Kidney epithelial cell (primary cell): ENCODE data around the gene RSAD2. TPM values are rescaled to one million over a fixed set of nuclear protein-coding genes. Genes with fewer than 3 reads are reported as not detected.

ENCODE experiments used
- DNase-seq: peaks from one replicate; pipeline ENCODE4 v3.0.0-alpha.2; 2010; ENCODE audit warnings: low read depth
- H3K27me3 ChIP-seq: 2 replicates; pipeline ENCODE4 v1.6.0; 2011; ENCODE audit warnings: low read length; ENCODE audit not compliant: control insufficient read depth, insufficient read depth
- H3K36me3 ChIP-seq: 2 replicates; pipeline ENCODE4 v1.5.1; 2011; ENCODE audit warnings: low read length; ENCODE audit not compliant: control insufficient read depth, insufficient read depth
- H3K4me3 ChIP-seq: 2 replicates; pipeline ENCODE4 v1.5.1; 2011; ENCODE audit warnings: low read depth, mild to moderate bottlenecking, control low read depth, low read length
- total RNA-seq: library from RNA; depleted of rRNA; stranded (reverse); fragments of >200 nt; gene quantifications from 2 replicates; pipeline ENCODE4 v1.2.3, GENCODE V29; 2015
- TF ChIP-seq, protein P1 (sequence below): IDR thresholded peaks from 2 replicates; pipeline ENCODE4 v1.5.1; 2011; ENCODE audit warnings: mild to moderate bottlenecking, moderate library complexity, low read length, control low read depth, inconsistent platforms; ENCODE audit not compliant: insufficient read depth, poor library complexity, severe bottlenecking

RSAD2 gene
- total RNA-seq, 1 donor from 2014 or later = 3.6 TPM

DNA sequence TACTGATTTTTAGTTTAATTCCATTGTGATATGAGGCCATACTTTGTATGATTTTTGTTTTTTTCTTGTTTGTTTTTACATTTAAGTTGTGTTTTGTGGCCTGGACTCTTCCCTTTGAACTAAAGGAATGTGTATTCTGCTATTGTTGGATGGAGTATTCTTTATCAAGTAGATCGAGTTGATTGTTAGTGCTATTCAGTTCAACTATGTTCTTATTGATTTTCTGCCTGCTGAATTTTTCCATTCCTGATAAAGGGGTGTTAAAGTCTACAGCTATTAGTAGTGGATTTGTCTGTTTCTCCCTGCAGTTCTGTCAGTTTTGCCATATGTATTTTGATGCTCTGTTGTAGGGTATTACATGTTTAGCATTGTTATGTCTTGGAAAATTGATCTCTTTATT lies 54.2 kb downstream of the RSAD2 start:
- H3K36me3 ChIP-seq = no peaks in the 10 kb centered on the region
- H3K4me3 ChIP-seq = no peak overlapping the region
- TF ChIP-seq, protein P1, sequence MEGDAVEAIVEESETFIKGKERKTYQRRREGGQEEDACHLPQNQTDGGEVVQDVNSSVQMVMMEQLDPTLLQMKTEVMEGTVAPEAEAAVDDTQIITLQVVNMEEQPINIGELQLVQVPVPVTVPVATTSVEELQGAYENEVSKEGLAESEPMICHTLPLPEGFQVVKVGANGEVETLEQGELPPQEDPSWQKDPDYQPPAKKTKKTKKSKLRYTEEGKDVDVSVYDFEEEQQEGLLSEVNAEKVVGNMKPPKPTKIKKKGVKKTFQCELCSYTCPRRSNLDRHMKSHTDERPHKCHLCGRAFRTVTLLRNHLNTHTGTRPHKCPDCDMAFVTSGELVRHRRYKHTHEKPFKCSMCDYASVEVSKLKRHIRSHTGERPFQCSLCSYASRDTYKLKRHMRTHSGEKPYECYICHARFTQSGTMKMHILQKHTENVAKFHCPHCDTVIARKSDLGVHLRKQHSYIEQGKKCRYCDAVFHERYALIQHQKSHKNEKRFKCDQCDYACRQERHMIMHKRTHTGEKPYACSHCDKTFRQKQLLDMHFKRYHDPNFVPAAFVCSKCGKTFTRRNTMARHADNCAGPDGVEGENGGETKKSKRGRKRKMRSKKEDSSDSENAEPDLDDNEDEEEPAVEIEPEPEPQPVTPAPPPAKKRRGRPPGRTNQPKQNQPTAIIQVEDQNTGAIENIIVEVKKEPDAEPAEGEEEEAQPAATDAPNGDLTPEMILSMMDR = no peak
- DNase-seq = no peak
- no peaks in the 10 kb centered on the region for H3K27me3 ChIP-seq

DNA sequence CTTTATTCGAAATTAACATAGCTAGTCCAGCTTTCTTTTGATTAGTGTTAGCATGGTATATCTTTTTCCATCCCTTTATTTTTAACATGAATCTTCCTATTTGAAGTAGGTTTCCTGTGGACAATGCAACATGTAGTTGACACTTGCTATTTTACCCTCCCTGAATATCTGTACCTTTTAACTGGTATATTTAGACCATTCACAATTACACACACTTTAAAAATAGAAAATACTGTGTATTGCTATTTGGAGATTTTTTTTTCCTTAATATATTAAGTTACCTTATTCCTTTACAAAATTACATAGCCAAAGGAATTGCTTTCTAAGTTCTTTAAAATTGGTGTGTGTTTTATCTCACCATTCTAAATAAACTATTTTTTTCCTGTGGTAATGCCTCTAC lies 54.6 kb downstream of the RSAD2 start:
- H3K4me3 ChIP-seq = no peak overlapping the region
- TF ChIP-seq, protein P1 = no peak
- no peak for DNase-seq
- no peaks in the 10 kb centered on the region for H3K27me3 ChIP-seq
- no peaks in the 10 kb centered on the region for H3K36me3 ChIP-seq

DNA sequence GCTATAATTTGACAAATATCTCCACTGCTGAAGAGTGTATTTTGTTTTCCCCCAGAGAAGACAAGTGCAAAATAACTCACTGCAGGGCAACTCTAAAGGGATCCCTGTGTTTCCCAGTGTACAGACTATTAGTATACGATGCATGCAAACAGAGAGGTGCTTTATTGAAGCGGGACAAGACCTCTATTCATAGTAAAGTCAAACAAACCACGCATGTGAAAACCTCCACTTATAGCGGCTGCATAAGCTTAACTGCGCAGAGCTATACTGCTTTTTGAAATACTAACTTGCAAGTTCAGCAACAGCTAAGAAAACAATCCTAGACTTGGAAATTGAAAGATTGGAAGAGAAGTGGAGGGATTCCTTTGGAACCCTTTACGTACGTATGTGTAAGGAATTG lies 55.3 kb downstream of the RSAD2 start:
- Histone ChIP-seq H3K36me3 (no peaks in the 10 kb centered on the region), H3K4me3 (no peak overlapping the region)
- TF ChIP-seq, protein P1 = no peak

DNA sequence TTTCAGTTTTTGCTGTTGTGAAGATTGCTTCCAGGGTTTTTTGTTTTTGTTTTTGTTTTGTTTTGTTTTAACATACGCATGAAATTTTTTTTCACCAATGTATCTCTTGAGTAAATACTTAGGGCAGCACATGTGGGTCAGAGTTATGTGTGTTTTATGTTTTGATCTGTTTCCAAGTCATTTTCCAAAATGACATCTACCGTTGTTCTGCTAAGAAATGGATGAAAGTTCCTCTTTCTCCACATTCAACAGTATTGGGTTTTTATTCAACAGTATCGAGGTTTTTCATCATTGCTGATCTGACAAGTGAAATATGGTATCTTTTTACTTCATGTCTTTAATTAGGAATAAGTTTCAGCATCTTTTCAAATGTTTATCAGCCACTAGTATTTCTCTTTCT lies 56.3 kb downstream of the RSAD2 start:
- H3K27me3 ChIP-seq = no peaks in the 10 kb centered on the region
- DNase-seq = no peak
- TF ChIP-seq, protein P1 = no peak

More for the DNA sequence above, 55.3 kb downstream of the RSAD2 start:
- H3K27me3 ChIP-seq = no peaks in the 10 kb centered on the region
- DNase-seq = no peak

DNA sequence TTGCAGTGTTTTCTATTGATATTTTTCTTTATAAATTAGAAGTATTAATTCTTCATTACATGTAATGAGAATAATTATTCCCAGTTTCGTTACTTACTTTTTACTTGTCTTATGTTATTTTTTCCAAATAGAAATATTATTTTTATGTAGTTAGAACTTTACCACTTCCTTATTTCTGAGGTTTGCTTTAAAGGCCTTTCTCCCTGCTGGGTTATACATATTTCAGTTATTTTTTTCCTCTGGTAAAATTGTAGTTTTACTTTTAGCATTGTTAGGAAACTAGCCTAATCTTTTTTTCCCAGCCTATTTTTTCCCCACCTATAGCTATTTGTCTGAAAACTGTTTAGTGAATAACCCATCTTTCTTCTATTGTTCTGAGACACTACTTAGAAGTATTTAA lies 56.8 kb downstream of the RSAD2 start:
- TF ChIP-seq, protein P1 = no peak
- no peaks in the 10 kb centered on the region for H3K36me3 ChIP-seq

More for the DNA sequence above, 56.3 kb downstream of the RSAD2 start:
- H3K4me3 ChIP-seq = no peak overlapping the region
- H3K36me3 ChIP-seq = no peaks in the 10 kb centered on the region

More for the DNA sequence above, 56.8 kb downstream of the RSAD2 start:
- no peaks in the 10 kb centered on the region for H3K27me3 ChIP-seq
- H3K4me3 ChIP-seq = no peak overlapping the region
- no peak for DNase-seq
